GM18517 (cell line): ENCODE data around the gene TM4SF20.

Experiments used
- ATAC-seq: cut with Tn5 transposase; IDR thresholded peaks from one replicate; pipeline ENCODE4 v1.9.1; 2021; ENCODE audit warnings: mild to moderate bottlenecking, moderate library complexity; ENCODE audit not compliant: unreplicated experiment

Gene TM4SF20, protein sequence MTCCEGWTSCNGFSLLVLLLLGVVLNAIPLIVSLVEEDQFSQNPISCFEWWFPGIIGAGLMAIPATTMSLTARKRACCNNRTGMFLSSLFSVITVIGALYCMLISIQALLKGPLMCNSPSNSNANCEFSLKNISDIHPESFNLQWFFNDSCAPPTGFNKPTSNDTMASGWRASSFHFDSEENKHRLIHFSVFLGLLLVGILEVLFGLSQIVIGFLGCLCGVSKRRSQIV

GRCh38 chr2:227379095-227379494 lies at the start of gene TM4SF20:
Gene TM4SF20 (minus strand): TSS chr2:227379306. CDS start chr2:227379268, 38 bp downstream.
- ATAC-seq: no peak

GRCh38 chr2:227428731-227429285 lies 49.7 kb upstream of the TM4SF20 start:
- ATAC-seq: no peak

DNA sequence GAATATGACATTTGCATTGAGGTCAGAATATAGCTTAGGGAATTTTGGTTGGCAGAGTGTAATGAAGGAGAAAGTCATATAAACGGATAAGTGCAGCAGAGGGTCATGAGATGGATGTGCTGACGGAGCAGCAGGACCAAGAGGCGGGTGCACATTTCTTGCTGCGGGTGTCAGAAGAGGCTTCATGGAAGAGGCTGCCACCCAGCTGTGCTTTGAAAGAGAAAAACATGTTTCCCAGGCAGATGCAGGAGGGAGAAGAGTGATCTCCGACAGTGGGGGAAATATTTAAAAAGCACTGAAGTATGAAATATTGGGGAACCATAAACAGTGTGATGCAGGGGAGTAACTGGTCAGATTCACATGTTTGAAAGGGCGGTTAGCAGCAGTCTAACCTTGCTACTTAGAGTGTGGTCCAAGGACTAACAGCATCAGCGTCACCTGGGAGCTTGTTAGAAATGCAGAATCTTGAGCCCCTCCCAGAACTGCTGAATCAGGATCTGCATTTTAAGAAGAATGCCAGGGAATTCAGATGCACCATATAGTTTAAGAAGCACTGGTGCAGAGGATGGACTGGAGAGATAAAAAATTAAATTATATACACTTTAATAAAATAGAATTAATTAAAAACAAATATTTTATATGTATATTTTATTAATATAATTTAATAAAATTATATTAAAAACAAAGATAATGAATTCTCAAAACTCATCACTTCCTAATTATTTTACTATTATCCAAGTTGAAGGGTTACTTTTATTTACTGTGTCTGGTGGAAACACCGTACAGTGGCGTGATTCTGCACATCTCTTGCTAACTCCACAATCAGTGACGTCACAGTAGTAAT lies 44.8 kb upstream of the TM4SF20 start:
- no peak for ATAC-seq

DNA sequence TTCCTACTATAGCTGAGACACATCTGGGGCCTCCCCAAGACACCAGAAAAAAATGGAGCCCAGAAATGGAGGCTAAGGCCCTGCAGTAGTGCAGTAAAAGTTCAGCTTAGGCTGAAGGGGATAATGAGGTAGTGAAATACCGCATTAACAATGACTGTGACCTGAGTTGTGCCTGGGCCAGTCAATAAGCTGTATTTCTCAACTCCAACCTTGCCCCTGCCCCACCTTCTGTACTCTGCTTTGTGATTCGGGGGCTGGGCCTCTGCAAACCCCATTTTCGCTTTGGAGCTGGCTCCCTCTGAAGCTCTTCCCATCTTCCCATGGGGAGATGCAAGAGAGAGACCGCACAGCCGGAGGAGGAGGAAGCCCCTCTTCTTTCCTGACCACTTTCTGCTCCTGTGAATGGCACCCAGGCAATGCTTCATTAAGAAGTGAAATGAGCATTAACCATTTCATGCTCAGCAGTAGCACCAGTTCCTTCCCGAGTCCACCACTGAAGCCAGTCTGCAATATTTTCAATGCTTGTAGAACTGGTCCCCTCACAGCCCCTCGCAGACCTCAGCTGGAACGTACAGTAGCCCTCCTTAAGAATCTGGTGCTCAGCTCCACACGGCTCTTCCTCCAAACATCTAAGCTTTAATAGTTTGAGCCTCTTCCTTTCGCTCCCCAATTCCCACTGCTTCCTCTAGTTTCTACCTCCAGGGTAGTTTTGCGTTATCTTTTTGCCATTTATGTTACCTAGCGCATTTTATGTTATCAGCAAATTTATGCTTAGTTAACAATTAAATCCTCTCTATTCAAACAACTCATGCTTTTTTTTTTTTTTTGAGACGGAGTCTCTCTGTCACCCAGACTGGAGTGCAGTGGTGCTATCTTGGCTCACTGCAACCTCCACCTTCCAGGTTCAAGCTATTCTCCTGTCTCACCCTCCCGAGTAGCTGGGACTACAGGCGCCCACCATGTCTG lies 41.3 kb upstream of the TM4SF20 start:
- no peak for ATAC-seq

- ATAC-seq: no peak
These were observed 37.6 kb upstream of the TM4SF20 start for GRCh38 chr2:227416701-227417100.

DNA sequence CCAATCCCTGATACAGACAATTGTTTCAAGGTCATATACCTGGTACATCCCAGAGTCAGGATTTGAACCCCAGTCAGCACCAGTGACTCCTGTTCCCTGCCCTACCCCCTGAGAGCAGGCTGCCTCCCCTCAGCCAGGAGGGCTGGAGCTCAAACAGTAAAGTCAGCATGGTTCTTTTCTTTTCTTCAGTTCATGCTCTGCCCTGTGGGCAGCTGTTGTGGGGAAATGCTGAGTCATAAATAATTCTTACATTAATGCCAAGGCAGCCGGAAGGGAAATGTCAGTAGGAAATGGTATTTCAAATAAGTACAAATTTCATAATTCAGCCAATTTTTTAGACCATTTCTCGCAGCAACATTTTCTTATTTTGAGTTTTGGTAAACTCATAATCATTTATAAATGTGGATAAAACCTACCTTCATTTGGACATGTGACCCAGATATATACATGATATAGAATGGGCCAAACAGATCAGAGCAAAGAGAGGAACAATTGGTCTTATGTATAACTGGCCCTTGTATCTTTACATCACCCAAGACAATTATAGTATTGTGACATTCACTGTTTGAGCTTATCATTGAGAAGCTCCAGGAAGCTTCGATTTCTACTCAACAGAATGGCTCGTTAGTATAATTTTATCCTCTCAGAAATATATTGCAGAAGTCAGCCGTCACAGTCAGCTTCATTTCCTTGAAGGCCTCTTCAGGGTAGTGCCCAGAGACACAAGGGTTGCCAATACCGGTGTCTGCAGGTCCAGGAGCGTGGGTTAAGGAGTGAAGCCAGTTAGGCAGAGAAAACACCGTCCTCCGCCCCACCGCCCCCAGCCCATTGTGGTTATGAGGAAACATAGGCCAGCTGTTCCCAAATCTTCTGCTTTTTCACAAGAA lies 36.7 kb upstream of the TM4SF20 start:
- ATAC-seq: no peak

- no peak for ATAC-seq
These were observed 35.7 kb upstream of the TM4SF20 start for GRCh38 chr2:227414846-227415245.

DNA sequence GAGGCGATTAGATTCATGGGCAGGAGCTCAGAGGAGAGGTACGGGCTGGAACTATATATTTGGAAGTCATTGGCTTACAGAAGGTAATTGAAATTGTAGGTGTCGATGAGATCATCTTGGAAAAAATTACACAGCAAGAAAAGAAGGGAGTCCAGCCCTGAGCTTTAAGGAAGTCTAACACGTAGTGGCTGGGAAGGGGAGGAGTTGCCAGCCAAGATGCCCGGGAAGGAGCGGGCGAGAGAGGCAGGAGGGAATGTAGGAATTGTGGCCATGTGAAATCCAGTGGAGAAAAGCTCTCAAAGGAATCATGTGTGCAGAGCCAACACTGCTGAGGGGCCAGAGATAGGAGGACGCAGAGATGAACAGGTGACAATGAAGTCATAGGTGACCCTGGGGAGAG lies 34.3 kb upstream of the TM4SF20 start:
- ATAC-seq: no peak

GRCh38 chr2:227412877-227413276 lies 33.8 kb upstream of the TM4SF20 start:
- no peak for ATAC-seq

- ATAC-seq: no peak
These were observed 32.9 kb upstream of the TM4SF20 start for GRCh38 chr2:227411990-227412350.

- peak; percentile 79 for ATAC-seq
These were observed 32.3 kb upstream of the TM4SF20 start for GRCh38 chr2:227411320-227411989.

DNA sequence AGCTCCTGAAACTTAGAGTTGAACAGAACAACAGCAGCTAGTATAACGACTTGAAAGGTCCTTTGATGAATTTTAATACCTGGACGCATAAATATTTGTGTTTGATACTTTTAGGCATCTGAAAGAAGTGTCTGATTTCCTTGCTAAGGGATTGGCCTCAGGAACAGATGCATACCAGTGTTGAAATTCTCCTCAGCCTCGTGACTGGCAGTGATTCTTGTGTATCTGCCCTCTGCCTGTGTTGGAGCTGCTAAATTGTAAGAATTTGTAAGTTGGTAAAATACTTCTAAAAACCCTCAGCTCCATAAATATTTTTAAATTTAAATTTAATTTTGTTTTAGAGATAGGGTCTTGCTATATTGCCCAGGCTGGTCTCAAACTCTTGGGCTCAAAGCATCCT lies 31.1 kb upstream of the TM4SF20 start:
- ATAC-seq: no peak

- no peak for ATAC-seq
These were observed 28.6 kb upstream of the TM4SF20 start for GRCh38 chr2:227407591-227408151.

- peak; percentile 43 for ATAC-seq
These were observed 27.3 kb upstream of the TM4SF20 start for GRCh38 chr2:227406177-227407031.

GRCh38 chr2:227404585-227405271 lies 25.6 kb upstream of the TM4SF20 start:
- ATAC-seq: no peak

DNA sequence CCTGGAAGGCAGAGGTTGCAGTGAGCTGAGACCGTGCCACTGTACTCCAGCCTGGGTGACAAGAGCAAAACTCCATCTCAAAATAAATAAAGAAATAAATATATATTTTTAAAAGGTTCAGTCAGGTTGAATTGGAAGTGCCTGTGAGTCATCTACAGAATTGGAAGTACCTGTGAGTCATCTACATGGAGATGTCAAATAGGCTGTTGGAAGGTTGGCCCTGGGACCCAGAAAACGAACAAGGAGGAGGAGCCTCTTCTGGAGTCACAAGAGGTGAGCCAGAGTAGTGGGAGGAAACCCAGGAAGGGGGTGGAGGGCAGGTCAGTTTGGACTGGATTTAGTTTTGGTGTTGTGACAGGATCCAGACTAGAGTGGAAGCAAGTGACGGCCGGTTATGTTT lies 23.9 kb upstream of the TM4SF20 start:
- no peak for ATAC-seq

DNA sequence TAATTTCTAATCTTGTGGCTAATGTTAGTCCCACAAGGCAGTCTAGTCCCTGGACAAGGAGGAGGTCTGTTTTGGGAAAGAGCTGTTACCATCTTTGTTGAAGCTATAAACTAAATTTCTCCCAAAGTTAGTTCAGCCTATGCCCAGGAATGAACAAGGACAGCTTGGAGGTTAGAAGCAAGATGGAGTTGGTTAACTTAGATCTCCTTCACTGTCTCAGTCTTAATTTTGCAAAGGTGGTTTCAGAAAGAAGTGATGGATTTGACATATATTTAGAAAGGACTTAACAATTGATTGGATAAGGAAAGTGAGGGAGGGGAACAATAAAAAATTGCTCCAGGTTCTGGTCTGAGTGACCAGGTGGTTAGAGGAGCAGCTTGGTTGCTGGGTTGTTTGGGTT lies 23.2 kb upstream of the TM4SF20 start:
- no peak for ATAC-seq

GRCh38 chr2:227401550-227401949 lies 22.4 kb upstream of the TM4SF20 start:
- ATAC-seq: no peak
